OCI-LY1 (cell line): Measurements from ENCODE around the gene USH2A.

Source experiments
- H2AFZ ChIP-seq: fragments of 200-600 bp; sonication (generic), shearing (Covaris generic); 2 replicates; pipeline ENCODE4 v1.6.0; 2014; ENCODE audit warnings: antibody characterized with exemption, mild to moderate bottlenecking, low read length
- H3F3A ChIP-seq: fragments of 200-600 bp; sonication (generic), shearing (Covaris generic); 2 replicates; pipeline ENCODE4 v1.6.0; 2014; ENCODE audit warnings: mild to moderate bottlenecking, antibody characterized with exemption, low read length, moderate library complexity; ENCODE audit not compliant: insufficient read depth
- H3K27ac ChIP-seq: fragments of 200-600 bp; sonication (generic); 2 replicates; pipeline ENCODE4 v1.5.1; 2014; ENCODE audit warnings: low read length, mixed run types, mild to moderate bottlenecking, low read depth; ENCODE audit not compliant: poor library complexity, severe bottlenecking
- H3K27me3 ChIP-seq: fragments of 200-600 bp; sonication (generic); 2 replicates; pipeline ENCODE4 v1.6.0; 2014; ENCODE audit warnings: antibody characterized with exemption, mild to moderate bottlenecking, low read length, moderate library complexity; ENCODE audit not compliant: insufficient read depth
- H3K36me3 ChIP-seq: fragments of 200-600 bp; sonication (generic); 2 replicates; pipeline ENCODE4 v1.6.1; 2014; ENCODE audit warnings: mild to moderate bottlenecking, antibody characterized with exemption, low read length, moderate library complexity, mixed read lengths; ENCODE audit not compliant: insufficient read depth
- H3K4me1 ChIP-seq: fragments of 200-600 bp; sonication (generic); 2 replicates; pipeline ENCODE4 v1.5.1; 2014; ENCODE audit warnings: mild to moderate bottlenecking, low read length, moderate library complexity; ENCODE audit not compliant: insufficient read depth, severe bottlenecking
- H3K4me2 ChIP-seq: fragments of 200-600 bp; sonication (generic), shearing (Covaris generic); 2 replicates; pipeline ENCODE4 v1.6.1; 2014; ENCODE audit warnings: low read length
- H3K4me3 ChIP-seq: fragments of 200-600 bp; sonication (generic); 2 replicates; pipeline ENCODE4 v1.5.1; 2014; ENCODE audit warnings: low read length, low read depth, mild to moderate bottlenecking, mixed read lengths; ENCODE audit not compliant: poor library complexity, severe bottlenecking
- H3K79me2 ChIP-seq: fragments of 200-600 bp; shearing (Covaris generic); 2 replicates; pipeline ENCODE4 v1.6.1; 2016; ENCODE audit warnings: mixed run types, low read length, mixed read lengths; ENCODE audit not compliant: insufficient read depth
- H3K9ac ChIP-seq: fragments of 200-600 bp; sonication (generic), shearing (Covaris generic); 2 replicates; pipeline ENCODE4 v1.6.1; 2014; ENCODE audit warnings: mild to moderate bottlenecking, low read length, mixed read lengths
- H3K9me2 ChIP-seq: fragments of 200-600 bp; sonication (generic), shearing (Covaris generic); 2 replicates; pipeline ENCODE4 v1.6.1; 2014; ENCODE audit warnings: low read depth, mild to moderate bottlenecking, low read length, mixed read lengths
- H3K9me3 ChIP-seq: fragments of 200-600 bp; shearing (Covaris generic); 2 replicates; pipeline ENCODE4 v1.6.1; 2014; ENCODE audit warnings: low read length, mixed read lengths
- H4K20me1 ChIP-seq: fragments of 200-600 bp; sonication (generic), shearing (Covaris generic); 2 replicates; pipeline ENCODE4 v1.6.0; 2016; ENCODE audit warnings: mild to moderate bottlenecking, low read length; ENCODE audit not compliant: insufficient read depth
- EZH2 ChIP-seq: fragments of 200-600 bp; sonication (generic), shearing (Covaris generic); IDR thresholded peaks from 2 replicates; pipeline ENCODE4 v1.8.0; 2017; ENCODE audit warnings: borderline replicate concordance, mixed run types, mild to moderate bottlenecking, antibody characterized with exemption, low read length, moderate library complexity, mixed read lengths
- TF ChIP-seq, protein P1 (sequence below): fragments of 200-600 bp; sonication (generic), shearing (Covaris generic); IDR thresholded peaks from 2 replicates; pipeline ENCODE4 v1.5.1; 2017; ENCODE audit warnings: mild to moderate bottlenecking, antibody characterized with exemption, low read length, moderate library complexity, mixed read lengths

The USH2A gene

DNA sequence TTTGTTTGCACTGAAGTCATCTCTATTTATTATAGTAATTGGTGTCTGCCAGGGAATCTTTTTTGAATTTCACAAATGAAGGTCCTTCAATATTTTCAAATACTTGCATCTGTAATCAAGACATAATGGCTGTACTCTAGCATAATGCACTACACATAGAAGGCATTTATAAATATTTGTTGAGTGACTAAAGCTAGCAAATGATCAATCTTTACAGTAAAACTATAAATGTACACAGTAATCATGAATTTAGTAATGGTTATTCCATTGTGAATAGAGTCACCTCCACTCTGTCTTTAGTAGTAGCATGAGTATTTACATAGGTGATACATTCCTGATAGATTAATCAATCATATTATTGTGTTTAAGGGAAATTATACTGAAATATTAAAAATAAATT, 119.6 kb downstream of the USH2A start:
- Histone ChIP-seq H3K9me2 (no peaks in the 10 kb centered on the region), H3K4me3 (no peak overlapping the region), H3K27ac (no peak overlapping the region), H3K9me3 (no peaks in the 10 kb centered on the region), H4K20me1 (no peaks in the 10 kb centered on the region), H3K27me3 (no peaks in the 10 kb centered on the region), H3K4me2 (no peak overlapping the region), H3K9ac (no peak overlapping the region), H2AFZ (no peak overlapping the region), H3F3A (no peaks in the 10 kb centered on the region), H3K79me2 (no peaks in the 10 kb centered on the region), H3K4me1 (no peaks in the 10 kb centered on the region), H3K36me3 (no peaks in the 10 kb centered on the region)
- TF ChIP-seq EZH2 = no peak
- TF ChIP-seq, protein P1, sequence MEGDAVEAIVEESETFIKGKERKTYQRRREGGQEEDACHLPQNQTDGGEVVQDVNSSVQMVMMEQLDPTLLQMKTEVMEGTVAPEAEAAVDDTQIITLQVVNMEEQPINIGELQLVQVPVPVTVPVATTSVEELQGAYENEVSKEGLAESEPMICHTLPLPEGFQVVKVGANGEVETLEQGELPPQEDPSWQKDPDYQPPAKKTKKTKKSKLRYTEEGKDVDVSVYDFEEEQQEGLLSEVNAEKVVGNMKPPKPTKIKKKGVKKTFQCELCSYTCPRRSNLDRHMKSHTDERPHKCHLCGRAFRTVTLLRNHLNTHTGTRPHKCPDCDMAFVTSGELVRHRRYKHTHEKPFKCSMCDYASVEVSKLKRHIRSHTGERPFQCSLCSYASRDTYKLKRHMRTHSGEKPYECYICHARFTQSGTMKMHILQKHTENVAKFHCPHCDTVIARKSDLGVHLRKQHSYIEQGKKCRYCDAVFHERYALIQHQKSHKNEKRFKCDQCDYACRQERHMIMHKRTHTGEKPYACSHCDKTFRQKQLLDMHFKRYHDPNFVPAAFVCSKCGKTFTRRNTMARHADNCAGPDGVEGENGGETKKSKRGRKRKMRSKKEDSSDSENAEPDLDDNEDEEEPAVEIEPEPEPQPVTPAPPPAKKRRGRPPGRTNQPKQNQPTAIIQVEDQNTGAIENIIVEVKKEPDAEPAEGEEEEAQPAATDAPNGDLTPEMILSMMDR = no peak

DNA sequence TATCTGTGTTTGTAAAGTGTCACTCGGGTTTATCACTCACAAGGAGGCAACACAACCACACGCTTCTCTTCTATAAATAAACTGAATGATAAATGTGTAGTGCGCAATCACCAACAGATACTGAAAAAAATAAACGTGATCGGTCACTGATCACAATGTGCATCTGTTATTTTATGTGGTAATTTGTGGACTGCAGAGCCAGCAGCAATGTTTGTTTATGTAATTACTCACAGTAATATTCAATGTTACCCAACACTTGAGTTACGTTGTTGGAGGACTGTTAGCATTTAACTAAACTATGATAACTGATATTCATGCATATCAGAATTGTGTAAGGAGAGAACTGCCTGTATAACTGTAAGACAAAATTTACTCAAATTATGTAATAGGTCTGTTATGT, 129.6 kb downstream of the USH2A start:
- Histone ChIP-seq H3K36me3 (no peaks in the 10 kb centered on the region), H3F3A (no peaks in the 10 kb centered on the region), H3K79me2 (no peaks in the 10 kb centered on the region), H3K9ac (no peak overlapping the region), H3K9me3 (no peaks in the 10 kb centered on the region), H2AFZ (no peak overlapping the region), H3K9me2 (no peaks in the 10 kb centered on the region), H3K4me2 (no peak overlapping the region), H3K27ac (no peak overlapping the region), H3K4me3 (no peak overlapping the region), H3K27me3 (no peaks in the 10 kb centered on the region), H4K20me1 (no peaks in the 10 kb centered on the region), H3K4me1 (no peaks in the 10 kb centered on the region)
- no peak for TF ChIP-seq EZH2
- TF ChIP-seq, protein P1 = no peak

DNA sequence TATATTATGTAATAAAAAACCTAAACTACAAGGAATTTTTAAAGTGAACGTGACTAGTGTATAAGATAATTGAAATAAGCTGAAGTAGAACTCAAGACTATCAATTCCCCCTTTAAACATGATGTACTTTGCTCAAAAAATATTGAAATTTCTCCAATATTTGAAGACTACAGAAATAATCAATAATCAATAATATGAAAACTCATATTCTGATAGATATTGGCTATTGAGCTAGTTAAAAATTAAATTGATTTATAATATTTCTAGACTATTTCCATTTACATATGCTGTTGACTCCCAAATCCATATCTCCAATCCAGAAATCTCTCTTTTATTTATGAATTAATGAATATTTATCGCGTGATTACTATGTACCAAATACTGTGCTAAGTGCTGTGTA, 133.2 kb downstream of the USH2A start:
- H3K4me1 ChIP-seq = no peaks in the 10 kb centered on the region
- no peaks in the 10 kb centered on the region for H4K20me1 ChIP-seq
- no peaks in the 10 kb centered on the region for H3K27me3 ChIP-seq
- no peak overlapping the region for H3K27ac ChIP-seq
- H3K9me3 ChIP-seq = no peaks in the 10 kb centered on the region
- H3K9me2 ChIP-seq = no peaks in the 10 kb centered on the region
- H2AFZ ChIP-seq = no peak overlapping the region
- H3K4me2 ChIP-seq = no peak overlapping the region
- H3K4me3 ChIP-seq = no peak overlapping the region
- H3F3A ChIP-seq = no peaks in the 10 kb centered on the region
- H3K9ac ChIP-seq = no peak overlapping the region
- no peaks in the 10 kb centered on the region for H3K36me3 ChIP-seq
- no peak for TF ChIP-seq EZH2
- TF ChIP-seq, protein P1 = no peak
- no peaks in the 10 kb centered on the region for H3K79me2 ChIP-seq
